Caco-2 (cell line): ENCODE measurements around the gene RGS7BP. TPM values are rescaled to one million over a fixed set of nuclear protein-coding genes. Genes with fewer than 3 reads are reported as not detected.

ENCODE experiments used
- BruUV-seq: library from RNA; stranded (reverse); fragments of 400-500 nt; replicated peaks from 2 replicates; lab custom pipeline; 2021; lab: Mats Ljungman, UMichigan
- CTCF ChIA-PET: fragments of 300-600 bp; sonication (Branson Sonifier 250); formaldehyde crosslinking; loops from one replicate; lab custom pipeline; 2022; ENCODE audit warnings: antibody characterized with exemption; lab: Charles Lee
- POLR2A ChIA-PET: fragments of 300-600 bp; sonication (Branson Sonifier 250); formaldehyde crosslinking; loops from one replicate; lab custom pipeline; 2022; ENCODE audit warnings: antibody characterized with exemption; lab: Charles Lee
- DNase-seq, 2 experiments: peaks; one replicate each; pipeline versions ENCODE4 v3.0.0 to v3.0.0-alpha.2; 2020 to 2022
- H3K27me3 ChIP-seq: replicated peaks from 2 replicates; pipeline ENCODE4 v1.6.0; 2011; ENCODE audit warnings: low read length; ENCODE audit not compliant: control insufficient read depth, insufficient read depth
- H3K36me3 ChIP-seq: 2 replicates; pipeline ENCODE4 v1.5.1; 2011; ENCODE audit warnings: low read length; ENCODE audit not compliant: control insufficient read depth, insufficient read depth
- H3K4me1 ChIP-seq: fragments of 250-450 bp; sonication (Bioruptor Pico); 2 replicates; pipeline ENCODE4 v1.5.1; 2020; ENCODE audit warnings: mild to moderate bottlenecking
- H3K4me3 ChIP-seq: 2 replicates; pipeline ENCODE4 v1.5.1; 2011; ENCODE audit warnings: low read depth, mild to moderate bottlenecking, control low read depth, low read length
- H3K9me3 ChIP-seq: fragments of 250-450 bp; sonication (Bioruptor Pico); 2 replicates; pipeline ENCODE4 v1.5.1; 2020; ENCODE audit warnings: mild to moderate bottlenecking, moderate library complexity
- H3K27ac Mint-ChIP-seq: one replicate; pipeline ENCODE4 v1.8.0; 2022; ENCODE audit warnings: mixed read lengths; ENCODE audit not compliant: unreplicated experiment
- H3K27me3 Mint-ChIP-seq: one replicate; pipeline ENCODE4 v1.8.0; 2022; ENCODE audit warnings: mixed read lengths; ENCODE audit not compliant: insufficient read depth, unreplicated experiment
- H3K36me3 Mint-ChIP-seq: one replicate; pipeline ENCODE4 v1.8.0; 2022; ENCODE audit warnings: mild to moderate bottlenecking, mixed read lengths; ENCODE audit not compliant: insufficient read depth, unreplicated experiment
- H3K4me1 Mint-ChIP-seq: one replicate; pipeline ENCODE4 v1.8.0; 2022; ENCODE audit warnings: low read depth, mixed read lengths; ENCODE audit not compliant: unreplicated experiment
- H3K4me3 Mint-ChIP-seq: one replicate; pipeline ENCODE4 v1.8.0; 2022; ENCODE audit warnings: mild to moderate bottlenecking, moderate library complexity, mixed read lengths; ENCODE audit not compliant: unreplicated experiment
- H3K9me3 Mint-ChIP-seq: one replicate; pipeline ENCODE4 v1.8.0; 2022; ENCODE audit warnings: mixed read lengths; ENCODE audit not compliant: unreplicated experiment
- CTCF ChIP-seq, 2 experiments: fragments of 200-600 bp in 1 of 2; IDR thresholded peaks; 1 replicate in 1 of 2; 2 replicates in 1 of 2; pipeline versions ENCODE4 v1.5.1 to v1.8.0; 2011 to 2022; ENCODE audit warnings: antibody characterized with exemption in 1 of 2, control low read depth in 1 of 2, inconsistent platforms in 1 of 2, low read depth in 1 of 2, low read length in 1 of 2, mild to moderate bottlenecking in 1 of 2, moderate library complexity in 1 of 2; ENCODE audit not compliant: insufficient read depth in 1 of 2, severe bottlenecking in 1 of 2, unreplicated experiment in 1 of 2
- intact Hi-C: fragments of 100-400 bp; cut with micrococcal nuclease; formaldehyde crosslinking; loops from one replicate; pipeline ENCODE4 v1.10.0; 2022; ENCODE audit not compliant: unreplicated experiment
- total RNA-seq: library from RNA; stranded (reverse); gene quantifications from 2 replicates; pipeline ENCODE4 v1.2.3, GENCODE V29; 2022

RGS7BP gene
- total RNA-seq, 1 experiment from 2014 or later = not detected

GRCh38 chr5:64575561-64575960, 69.7 kb downstream of the RGS7BP start:
- no peaks in the 10 kb centered on the region for H3K27me3 ChIP-seq
- no TSS peak for BruUV-seq
- Mint-ChIP-seq H3K36me3 (no peaks in the 10 kb centered on the region), H3K9me3 (no peaks in the 10 kb centered on the region), H3K27me3 (peaks cover 13% of the 10 kb centered on the region), H3K4me3 (no peak overlapping the region), H3K4me1 (no peaks in the 10 kb centered on the region), H3K27ac (no peak overlapping the region)
- POLR2A ChIA-PET = no interaction called here
- no peaks in the 10 kb centered on the region for H3K9me3 ChIP-seq
- no peaks in the 10 kb centered on the region for H3K4me1 ChIP-seq
- CTCF ChIA-PET = no interaction called here
- no peak for DNase-seq
- no peak overlapping the region for H3K4me3 ChIP-seq
- no peak for TF ChIP-seq CTCF (IDR thresholded peaks at IDR 0.05; ENCODE audit: insufficient read depth in 1 of 2, low read depth in 1 of 2, low read length in 1 of 2, severe bottlenecking in 1 of 2, unreplicated experiment in 1 of 2)
- intact Hi-C loops = no loop called here
- no peaks in the 10 kb centered on the region for H3K36me3 ChIP-seq

GRCh38 chr5:64576250-64576649, 70.4 kb downstream of the RGS7BP start:
- H3K4me3 ChIP-seq = no peak overlapping the region
- Mint-ChIP-seq H3K27ac (no peak overlapping the region), H3K4me3 (no peak overlapping the region), H3K9me3 (no peaks in the 10 kb centered on the region), H3K4me1 (no peaks in the 10 kb centered on the region), H3K27me3 (peaks cover 10% of the 10 kb centered on the region), H3K36me3 (no peaks in the 10 kb centered on the region)
- no peaks in the 10 kb centered on the region for H3K36me3 ChIP-seq
- no peak for TF ChIP-seq CTCF (IDR thresholded peaks at IDR 0.05; ENCODE audit: insufficient read depth in 1 of 2, low read depth in 1 of 2, low read length in 1 of 2, severe bottlenecking in 1 of 2, unreplicated experiment in 1 of 2)
- ChIA-PET POLR2A (no interaction called here), CTCF (no interaction called here)
- H3K4me1 ChIP-seq = no peaks in the 10 kb centered on the region
- BruUV-seq = no TSS peak
- DNase-seq = no peak
- no peaks in the 10 kb centered on the region for H3K27me3 ChIP-seq
- intact Hi-C loops = no loop called here
- no peaks in the 10 kb centered on the region for H3K9me3 ChIP-seq

DNA sequence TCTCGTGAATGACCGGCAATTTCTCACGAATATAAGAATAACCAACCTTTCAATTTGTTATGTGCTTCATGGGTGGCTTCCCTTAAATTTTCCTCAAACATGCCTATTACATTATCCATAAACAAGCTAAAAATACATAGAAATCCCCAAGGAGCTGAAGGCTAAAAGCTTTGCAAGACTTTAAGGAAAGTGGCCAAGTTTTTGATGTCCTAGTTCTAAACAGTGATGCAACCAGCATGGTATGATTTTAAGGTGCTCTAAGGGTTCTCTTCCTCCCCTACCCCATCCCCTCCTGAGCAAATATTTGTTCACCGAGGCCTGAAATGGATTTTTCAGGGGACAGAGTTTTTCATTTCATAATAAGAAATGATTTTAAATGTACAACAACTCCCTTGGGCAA, 79.8 kb downstream of the RGS7BP start:
- Histone ChIP-seq H3K36me3 (no peaks in the 10 kb centered on the region), H3K9me3 (no peaks in the 10 kb centered on the region), H3K4me3 (no peak overlapping the region), H3K27me3 (no peaks in the 10 kb centered on the region), H3K4me1 (no peaks in the 10 kb centered on the region)
- no peak for TF ChIP-seq CTCF (IDR thresholded peaks at IDR 0.05; ENCODE audit: insufficient read depth in 1 of 2, low read depth in 1 of 2, low read length in 1 of 2, severe bottlenecking in 1 of 2, unreplicated experiment in 1 of 2)
- no peak for DNase-seq
- BruUV-seq = no TSS peak
- Mint-ChIP-seq H3K27ac (no peak overlapping the region), H3K27me3 (peaks cover 19% of the 10 kb centered on the region), H3K4me1 (no peaks in the 10 kb centered on the region), H3K36me3 (no peaks in the 10 kb centered on the region), H3K9me3 (no peaks in the 10 kb centered on the region), H3K4me3 (no peak overlapping the region)
- intact Hi-C loops = no loop called here
- ChIA-PET CTCF (no interaction called here), POLR2A (no interaction called here)
